HepG2 (cell line): ENCODE data around the gene DBNDD1. TPM values are rescaled to one million over a fixed set of nuclear protein-coding genes. Genes with fewer than 3 reads are reported as not detected.

Experiments
- ATAC-seq: fragments of 200-7000 bp; cut with Tn5 transposase; 3 replicates; pipeline ENCODE4 v1.9.1; 2020; ENCODE audit warnings: mild to moderate bottlenecking, moderate library complexity
- BruUV-seq: library from RNA; stranded (reverse); fragments of 400-500 nt; replicated peaks from 2 replicates; lab custom pipeline; 2021; lab: Mats Ljungman, UMichigan
- CTCF ChIA-PET: fragments of 300-600 bp; formaldehyde crosslinking; extraction: SDS; loops from one replicate; lab custom pipeline; 2021; ENCODE audit warnings: low total read pairs, inconsistent platforms, low intra/inter-chr PET ratio; lab: Yijun Ruan, JAX
- POLR2A ChIA-PET: fragments of 350-600 bp; sonication (Branson Sonifier 250); formaldehyde crosslinking; loops from one replicate; lab custom pipeline; 2020; ENCODE audit warnings: antibody characterized with exemption, inconsistent platforms; lab: Yijun Ruan, JAX
- DNase-seq: peaks from one replicate; pipeline ENCODE4 v3.0.0-alpha.2; 2015; ENCODE audit warnings: low spot score
- FAIRE-seq: peaks from 3 replicates; lab custom pipeline; 2011; peaks lifted over from hg19 to GRCh38; lab: Jason Lieb, UNC
- H2AFZ ChIP-seq: one replicate; pipeline ENCODE4 v1.6.1; 2011; ENCODE audit warnings: low read length, inconsistent platforms
- H3K27ac ChIP-seq: fragments of 300-600 bp; 3 replicates; pipeline ENCODE4 v1.8.0; 2011; ENCODE audit warnings: mixed run types, mild to moderate bottlenecking, mixed read lengths, low read length, inconsistent platforms; ENCODE audit not compliant: insufficient read depth; ENCODE audit errors: extremely low read length
- H3K27me3 ChIP-seq, 2 experiments: fragments of 200-600 bp in 1 of 2; 2 replicates in 1 of 2; 3 replicates in 1 of 2; pipeline versions ENCODE4 v1.6.0 to v1.8.0; 2011; ENCODE audit warnings: low read length in 2 of 2, mild to moderate bottlenecking in 2 of 2, moderate library complexity in 2 of 2, inconsistent platforms in 1 of 2; ENCODE audit not compliant: insufficient read depth in 2 of 2, control insufficient read depth in 1 of 2
- H3K36me3 ChIP-seq, 2 experiments: fragments of 200-600 bp in 1 of 2; replicated peaks in 1 of 2; 2 replicates in 1 of 2; 3 replicates in 1 of 2; pipeline versions ENCODE4 v1.5.1 to v1.8.0; 2011; ENCODE audit warnings: low read length in 2 of 2, inconsistent platforms in 1 of 2; ENCODE audit not compliant: insufficient read depth in 2 of 2, control insufficient read depth in 1 of 2
- H3K4me1 ChIP-seq: 2 replicates; pipeline ENCODE4 v1.5.1; 2012; ENCODE audit warnings: low read length, inconsistent platforms; ENCODE audit not compliant: insufficient read depth
- H3K4me2 ChIP-seq: 2 replicates; pipeline ENCODE4 v1.6.0; 2011; ENCODE audit warnings: low read depth, low read length, inconsistent platforms
- H3K4me3 ChIP-seq, 3 experiments: fragments of 200-600 bp in 1 of 3; sonication (generic), shearing (Covaris generic) in 1 of 3; replicated peaks in 1 of 3; 2 replicates each; pipeline ENCODE4 v1.5.1; 2011 to 2016; ENCODE audit warnings: low read length in 3 of 3, inconsistent platforms in 2 of 3, low read depth in 2 of 3, mild to moderate bottlenecking in 2 of 3, control low read depth in 1 of 3, mixed read lengths in 1 of 3; ENCODE audit not compliant: insufficient read depth in 1 of 3
- H3K79me2 ChIP-seq: one replicate; pipeline ENCODE4 v1.6.1; 2011; ENCODE audit warnings: low read length, inconsistent platforms; ENCODE audit not compliant: insufficient read depth
- H3K9ac ChIP-seq: 2 replicates; pipeline ENCODE4 v1.6.0; 2011; ENCODE audit warnings: mild to moderate bottlenecking, low read depth, low read length, inconsistent platforms; ENCODE audit not compliant: insufficient read depth
- H3K9me3 ChIP-seq: 2 replicates; pipeline ENCODE4 v1.5.1; 2012; ENCODE audit warnings: mild to moderate bottlenecking, low read length
- H4K20me1 ChIP-seq: 2 replicates; pipeline ENCODE4 v1.6.0; 2011; ENCODE audit warnings: inconsistent platforms, mild to moderate bottlenecking, low read length, moderate library complexity; ENCODE audit not compliant: insufficient read depth
- AGO2 ChIP-seq: fragments of 200-400 bp; formaldehyde crosslinking; optimal IDR thresholded peaks from 2 replicates; pipeline ENCODE3; 2017; ENCODE audit warnings: mild to moderate bottlenecking, low read depth, low read length, moderate library complexity
- EP300 ChIP-seq, 3 experiments: sonication (generic) in 1 of 3; formaldehyde crosslinking in 1 of 3; IDR thresholded peaks; 2 replicates each; pipeline versions ENCODE4 v1.5.1 to v1.6.1; 2011 to 2020; ENCODE audit warnings: low read depth in 2 of 3, low read length in 2 of 3, borderline replicate concordance in 1 of 3, improper control_type of control experiment in 1 of 3, mild to moderate bottlenecking in 1 of 3, missing genetic modification reagents in 1 of 3, moderate library complexity in 1 of 3
- FOXA3 ChIP-seq: IDR thresholded peaks from 2 replicates; pipeline ENCODE4 v1.6.1; 2016; ENCODE audit warnings: missing genetic modification reagents, missing compliant biosample characterization
- GATAD2A ChIP-seq: IDR thresholded peaks from 2 replicates; pipeline ENCODE4 v1.6.1; 2016
- RXRA ChIP-seq: sonication (generic); formaldehyde crosslinking; IDR thresholded peaks from 2 replicates; pipeline ENCODE4 v1.5.1; 2020; ENCODE audit warnings: missing genetic modification reagents
- SKI ChIP-seq: fragments of 450-650 bp; IDR thresholded peaks from one replicate; pipeline ENCODE4 v1.6.1; 2018; ENCODE audit warnings: mild to moderate bottlenecking; ENCODE audit not compliant: partially characterized antibody
- U2AF2 ChIP-seq: fragments of 200-400 bp; formaldehyde crosslinking; IDR thresholded peaks from 2 replicates; pipeline ENCODE4 v1.6.1; 2017; ENCODE audit warnings: low read depth, mild to moderate bottlenecking, low read length
- ZNF607 ChIP-seq: sonication (generic); formaldehyde crosslinking; IDR thresholded peaks from 2 replicates; pipeline ENCODE4 v1.5.1; 2020; ENCODE audit warnings: missing genetic modification reagents, mild to moderate bottlenecking, borderline replicate concordance
- ZSCAN29 ChIP-seq: sonication (generic); formaldehyde crosslinking; conservative IDR thresholded peaks from 2 replicates; pipeline ENCODE4 v1.4.0; 2020; ENCODE audit warnings: mild to moderate bottlenecking, missing genetic modification reagents
- WGBS: methylation state at CpG from one replicate; pipeline ENCODE4 v1.1.6; 2017; ENCODE audit warnings: low lambda C conversion rate; 5-methylcytosine and 5-hydroxymethylcytosine counted together
- in situ Hi-C: cut with HindIII; loops from 2 replicates; pipeline ENCODE4 v1.10.0; 2017; ENCODE audit warnings: low pct_unique_long_range_greater_than_20kb; ENCODE audit not compliant: extremely low pct_ligation_motif_present
- intact Hi-C: fragments of 100-400 bp; cut with micrococcal nuclease; formaldehyde crosslinking; loops from one replicate; pipeline ENCODE4 v1.10.0; 2022; ENCODE audit not compliant: unreplicated experiment
- polyA plus RNA-seq, 8 experiments: library from polyadenylated mRNA; depleted of rRNA in 3 of 8; stranded (reverse) in 7 of 8; unstranded in 1 of 8; fragments of >200 nt; fragmentation: Illumina TruSeq in 4 of 8; extraction: Trizol in 4 of 8; gene quantifications; 2 replicates each; pipeline versions ENCODE4 v1.2.1 to v1.2.3, GENCODE V29; 2011 to 2016; ENCODE audit warnings: low read depth in 4 of 8, missing spikeins in 1 of 8, mixed read lengths in 1 of 8; ENCODE audit not compliant: insufficient read depth in 1 of 8
- total RNA-seq, 5 experiments: library from RNA; depleted of rRNA; stranded (reverse); fragments of >200 nt; fragmentation: Illumina TruSeq; extraction: Trizol; gene quantifications; 2 replicates each; pipeline ENCODE4 v1.2.3, GENCODE V29; 2016; ENCODE audit warnings: low read depth in 1 of 5
- TF ChIP-seq, protein P1 (sequence below): sonication (generic); formaldehyde crosslinking; IDR thresholded peaks from one replicate; pipeline ENCODE4 v1.5.1; 2020; ENCODE audit warnings: mild to moderate bottlenecking, missing genetic modification reagents; ENCODE audit errors: not compliant biosample characterization

DBNDD1 gene
- total and polyA plus RNA-seq, 2 of the 13 experiments (the other 11 are each of a cell fraction or from before 2014, with no cell fraction given): 17.0 to 40.4 TPM

DNA sequence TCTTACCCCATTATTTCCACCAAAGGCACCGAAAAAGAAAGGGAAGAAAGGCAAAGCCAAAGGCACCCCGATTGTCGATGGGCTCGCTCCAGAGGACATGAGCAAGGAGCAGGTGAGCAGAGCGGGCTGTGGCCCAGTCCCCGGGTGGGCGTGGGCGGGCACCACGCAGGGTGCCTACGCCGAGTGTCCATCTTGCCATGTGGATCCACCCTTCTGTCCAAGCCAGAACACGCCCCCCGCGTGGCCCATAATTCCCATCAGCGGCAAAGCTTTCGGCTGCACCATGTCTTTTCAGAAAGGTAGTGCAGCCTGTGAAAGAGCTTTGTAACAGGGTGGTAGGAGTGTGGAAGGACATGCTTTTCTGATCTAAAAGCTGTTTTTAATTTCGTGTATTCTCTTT is 8.4 kb upstream of the DBNDD1 start:
- CTCF ChIA-PET: no interaction called here
- 91% methylated on average over 17 of the region's 17 CpGs for WGBS
- H3K27ac ChIP-seq: no peak overlapping the region
- H4K20me1 ChIP-seq: peaks cover 9% of the 10 kb centered on the region; the same call in 1 of the 2 replicates
- no peak overlapping the region for H3K9ac ChIP-seq
- H3K36me3 ChIP-seq: peaks cover 15 to 21% of the 10 kb centered on the region in 2 experiments; a peak in 4 of 5 replicates
- no peaks in the 10 kb centered on the region for H3K9me3 ChIP-seq
- H3K4me3 ChIP-seq: no peak overlapping the region
- TF ChIP-seq GATAD2A (CRISPR knock-in tag) (no peak), AGO2 (peak; percentile 60)
- H2AFZ ChIP-seq: no peak overlapping the region
- in situ Hi-C loops (no loop called here), intact Hi-C loops (no loop called here)
- H3K4me2 ChIP-seq: no peak overlapping the region
- FAIRE-seq: no peak
- no peak for ATAC-seq
- no peak for DNase-seq
- peaks cover 9% of the 10 kb centered on the region for H3K4me1 ChIP-seq
- peaks cover 8% of the 10 kb centered on the region for H3K79me2 ChIP-seq
- no TSS peak for BruUV-seq
- H3K27me3 ChIP-seq: no peaks in the 10 kb centered on the region
- POLR2A ChIA-PET: no interaction called here

DNA sequence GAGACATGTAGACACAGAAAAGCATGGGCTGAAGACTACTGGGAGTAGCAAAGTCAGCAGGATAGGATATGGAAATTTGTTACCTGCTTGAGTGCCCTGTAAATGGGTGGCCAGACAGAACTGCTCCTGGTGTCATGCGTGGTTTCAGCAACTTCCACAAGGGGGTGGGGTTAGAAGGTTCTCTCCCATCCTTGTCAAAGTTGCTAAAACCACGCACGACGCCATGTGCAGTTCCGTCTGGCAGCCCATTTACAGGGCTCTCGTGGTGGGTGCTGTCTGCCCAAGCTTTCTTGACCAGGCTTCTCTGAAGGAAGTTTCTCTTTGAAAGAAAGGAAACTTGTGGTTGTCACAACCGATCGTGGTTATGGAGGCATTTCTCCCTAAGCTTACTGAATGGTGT is 6.9 kb upstream of the DBNDD1 start:
- in situ Hi-C loops: no loop called here
- Histone ChIP-seq H2AFZ (no peak overlapping the region), H3K4me2 (no peak overlapping the region), H3K27ac (no peak overlapping the region), H3K36me3 (peaks cover 2 to 6% of the 10 kb centered on the region in 2 experiments; a peak in 3 of 5 replicates), H3K4me3 (no peak overlapping the region), H3K9ac (no peak overlapping the region), H3K9me3 (no peaks in the 10 kb centered on the region), H3K4me1 (peaks cover 22% of the 10 kb centered on the region), H3K27me3 (no peaks in the 10 kb centered on the region), H4K20me1 (no peaks in the 10 kb centered on the region), H3K79me2 (peaks cover 8% of the 10 kb centered on the region)
- intact Hi-C loops: no loop called here
- FAIRE-seq: no peak
- ChIA-PET POLR2A (no interaction called here), CTCF (no interaction called here)
- no TSS peak for BruUV-seq
- 91% methylated on average over 8 of the region's 8 CpGs for WGBS
- ATAC-seq: no peak
- no peak for DNase-seq
- TF ChIP-seq SKI (no peak), ZSCAN29 (no peak), RXRA (CRISPR knock-in tag) (no peak), FOXA3 (no peak), EP300 (IDR thresholded peaks at IDR 0.05; ENCODE audit: low read depth in 2 of 2, low read length in 2 of 2) (no peak), EP300 (CRISPR knock-in tag; IDR thresholded peaks at IDR 0.05; ENCODE audit: borderline replicate concordance) (no peak), U2AF2 (no peak), ZNF607 (CRISPR knock-in tag) (no peak)
- TF ChIP-seq, protein P1, sequence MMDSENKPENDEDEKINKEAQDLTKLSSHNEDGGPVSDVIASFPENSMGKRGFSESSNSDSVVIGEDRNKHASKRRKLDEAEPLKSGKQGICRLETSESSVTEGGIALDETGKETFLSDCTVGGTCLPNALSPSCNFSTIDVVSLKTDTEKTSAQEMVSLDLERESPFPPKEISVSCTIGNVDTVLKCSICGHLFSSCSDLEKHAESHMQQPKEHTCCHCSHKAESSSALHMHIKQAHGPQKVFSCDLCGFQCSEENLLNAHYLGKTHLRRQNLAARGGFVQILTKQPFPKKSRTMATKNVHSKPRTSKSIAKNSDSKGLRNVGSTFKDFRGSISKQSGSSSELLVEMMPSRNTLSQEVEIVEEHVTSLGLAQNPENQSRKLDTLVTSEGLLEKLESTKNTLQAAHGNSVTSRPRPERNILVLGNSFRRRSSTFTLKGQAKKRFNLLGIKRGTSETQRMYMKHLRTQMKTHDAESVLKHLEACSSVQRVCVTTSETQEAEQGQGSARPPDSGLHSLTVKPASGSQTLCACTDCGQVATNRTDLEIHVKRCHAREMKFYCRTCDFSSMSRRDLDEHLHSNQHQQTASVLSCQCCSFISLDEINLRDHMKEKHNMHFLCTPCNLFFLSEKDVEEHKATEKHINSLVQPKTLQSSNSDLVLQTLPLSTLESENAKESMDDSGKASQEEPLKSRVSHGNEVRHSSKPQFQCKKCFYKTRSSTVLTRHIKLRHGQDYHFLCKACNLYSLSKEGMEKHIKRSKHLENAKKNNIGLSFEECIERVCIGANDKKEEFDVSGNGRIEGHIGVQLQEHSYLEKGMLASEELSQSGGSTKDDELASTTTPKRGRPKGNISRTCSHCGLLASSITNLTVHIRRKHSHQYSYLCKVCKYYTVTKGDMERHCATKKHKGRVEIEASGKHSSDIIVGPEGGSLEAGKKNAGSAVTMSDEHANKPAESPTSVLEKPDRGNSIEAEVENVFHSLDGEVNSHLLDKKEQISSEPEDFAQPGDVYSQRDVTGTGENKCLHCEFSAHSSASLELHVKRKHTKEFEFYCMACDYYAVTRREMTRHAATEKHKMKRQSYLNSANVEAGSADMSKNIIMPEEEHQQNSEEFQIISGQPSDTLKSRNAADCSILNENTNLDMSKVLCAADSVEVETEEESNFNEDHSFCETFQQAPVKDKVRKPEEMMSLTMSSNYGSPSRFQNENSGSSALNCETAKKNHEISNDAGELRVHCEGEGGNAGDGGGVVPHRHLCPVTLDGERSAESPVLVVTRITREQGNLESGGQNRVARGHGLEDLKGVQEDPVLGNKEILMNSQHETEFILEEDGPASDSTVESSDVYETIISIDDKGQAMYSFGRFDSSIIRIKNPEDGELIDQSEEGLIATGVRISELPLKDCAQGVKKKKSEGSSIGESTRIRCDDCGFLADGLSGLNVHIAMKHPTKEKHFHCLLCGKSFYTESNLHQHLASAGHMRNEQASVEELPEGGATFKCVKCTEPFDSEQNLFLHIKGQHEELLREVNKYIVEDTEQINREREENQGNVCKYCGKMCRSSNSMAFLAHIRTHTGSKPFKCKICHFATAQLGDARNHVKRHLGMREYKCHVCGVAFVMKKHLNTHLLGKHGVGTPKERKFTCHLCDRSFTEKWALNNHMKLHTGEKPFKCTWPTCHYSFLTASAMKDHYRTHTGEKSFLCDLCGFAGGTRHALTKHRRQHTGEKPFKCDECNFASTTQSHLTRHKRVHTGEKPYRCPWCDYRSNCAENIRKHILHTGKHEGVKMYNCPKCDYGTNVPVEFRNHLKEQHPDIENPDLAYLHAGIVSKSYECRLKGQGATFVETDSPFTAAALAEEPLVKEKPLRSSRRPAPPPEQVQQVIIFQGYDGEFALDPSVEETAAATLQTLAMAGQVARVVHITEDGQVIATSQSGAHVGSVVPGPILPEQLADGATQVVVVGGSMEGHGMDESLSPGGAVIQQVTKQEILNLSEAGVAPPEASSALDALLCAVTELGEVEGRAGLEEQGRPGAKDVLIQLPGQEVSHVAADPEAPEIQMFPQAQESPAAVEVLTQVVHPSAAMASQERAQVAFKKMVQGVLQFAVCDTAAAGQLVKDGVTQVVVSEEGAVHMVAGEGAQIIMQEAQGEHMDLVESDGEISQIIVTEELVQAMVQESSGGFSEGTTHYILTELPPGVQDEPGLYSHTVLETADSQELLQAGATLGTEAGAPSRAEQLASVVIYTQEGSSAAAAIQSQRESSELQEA (CRISPR knock-in tag): no peak
